B cell (primary cell): ENCODE measurements around the gene FER.

Source experiments
- CTCF ChIP-seq: fragments of 200-600 bp; IDR thresholded peaks from one replicate; pipeline ENCODE4 v1.8.0; 2022; ENCODE audit warnings: antibody characterized with exemption, mild to moderate bottlenecking
- EZH2 ChIP-seq: IDR thresholded peaks from 2 replicates; pipeline ENCODE4 v1.6.1; 2012; ENCODE audit warnings: borderline replicate concordance, low read depth, mild to moderate bottlenecking, moderate library complexity, low read length; ENCODE audit not compliant: insufficient read depth, poor library complexity, severe bottlenecking

GRCh38 chr5:109218818-109219217, 471.1 kb downstream of the FER start:
- no peak for TF ChIP-seq EZH2
- no peak for TF ChIP-seq CTCF
